SU-DHL-6 (cell line): Measurements from ENCODE around the gene KCNIP4.

Source experiments
- EZH2phosphoT487 ChIP-seq: fragments of 200-600 bp; sonication (generic), shearing (Covaris generic); conservative IDR thresholded peaks from 2 replicates; pipeline ENCODE4 v1.6.1; 2018; ENCODE audit warnings: mild to moderate bottlenecking, antibody characterized with exemption, low read length, moderate library complexity, mixed read lengths
- TF ChIP-seq, protein P1 (sequence below): fragments of 200-600 bp; sonication (generic); IDR thresholded peaks from one replicate; pipeline ENCODE4 v1.5.1; 2017; ENCODE audit warnings: antibody characterized with exemption, mild to moderate bottlenecking, low read length, moderate library complexity; ENCODE audit not compliant: insufficient read depth, poor library complexity, severe bottlenecking

DNA sequence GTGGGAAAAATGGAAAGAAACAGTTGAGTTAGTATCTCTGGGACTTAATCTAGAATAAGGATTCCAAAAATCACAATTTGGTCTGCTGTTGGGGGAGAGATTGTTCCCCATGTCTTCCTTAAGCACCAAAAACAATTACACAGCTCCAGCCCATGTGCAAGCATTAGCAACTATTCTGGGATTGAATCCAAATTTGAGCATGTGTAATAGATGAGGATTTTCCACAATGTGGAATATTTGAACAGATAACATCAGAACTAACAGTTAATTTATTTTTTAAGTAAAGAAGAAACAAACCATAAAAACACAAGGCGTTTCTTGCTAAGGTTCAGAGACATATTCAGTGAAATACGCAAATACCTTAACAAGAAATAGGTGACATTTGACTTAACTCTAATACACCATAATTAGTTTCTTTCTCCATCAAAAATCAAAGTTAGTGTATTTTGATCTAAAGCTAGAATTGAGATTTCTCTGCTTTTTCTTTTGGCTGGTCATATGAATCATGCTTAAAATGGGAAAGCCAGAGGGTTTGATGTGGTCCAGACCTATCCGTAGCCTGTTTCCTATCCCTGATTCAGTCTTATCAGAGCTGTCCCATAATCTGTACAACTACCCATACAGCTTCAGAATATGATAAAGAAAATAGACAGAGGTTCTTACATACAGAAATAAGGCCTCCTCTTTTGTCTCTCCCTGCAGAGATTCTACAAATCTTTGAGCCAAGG, 834.9 kb downstream of the KCNIP4 start:
- TF ChIP-seq, protein P1, sequence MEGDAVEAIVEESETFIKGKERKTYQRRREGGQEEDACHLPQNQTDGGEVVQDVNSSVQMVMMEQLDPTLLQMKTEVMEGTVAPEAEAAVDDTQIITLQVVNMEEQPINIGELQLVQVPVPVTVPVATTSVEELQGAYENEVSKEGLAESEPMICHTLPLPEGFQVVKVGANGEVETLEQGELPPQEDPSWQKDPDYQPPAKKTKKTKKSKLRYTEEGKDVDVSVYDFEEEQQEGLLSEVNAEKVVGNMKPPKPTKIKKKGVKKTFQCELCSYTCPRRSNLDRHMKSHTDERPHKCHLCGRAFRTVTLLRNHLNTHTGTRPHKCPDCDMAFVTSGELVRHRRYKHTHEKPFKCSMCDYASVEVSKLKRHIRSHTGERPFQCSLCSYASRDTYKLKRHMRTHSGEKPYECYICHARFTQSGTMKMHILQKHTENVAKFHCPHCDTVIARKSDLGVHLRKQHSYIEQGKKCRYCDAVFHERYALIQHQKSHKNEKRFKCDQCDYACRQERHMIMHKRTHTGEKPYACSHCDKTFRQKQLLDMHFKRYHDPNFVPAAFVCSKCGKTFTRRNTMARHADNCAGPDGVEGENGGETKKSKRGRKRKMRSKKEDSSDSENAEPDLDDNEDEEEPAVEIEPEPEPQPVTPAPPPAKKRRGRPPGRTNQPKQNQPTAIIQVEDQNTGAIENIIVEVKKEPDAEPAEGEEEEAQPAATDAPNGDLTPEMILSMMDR, result no peak
- TF ChIP-seq EZH2phosphoT487, result no peak
